B cell (primary cell): Measurements from ENCODE around the gene ANKLE1. TPM values are rescaled to one million over a fixed set of nuclear protein-coding genes. Genes with fewer than 3 reads are reported as not detected.

Experiments used
- ATAC-seq: fragments of 200-7000 bp; cut with Tn5 transposase; one replicate; pipeline ENCODE4 v1.10.0; 2021; ENCODE audit warnings: low read depth, mild to moderate bottlenecking, moderate number of reproducible peaks, moderate library complexity
- CTCF ChIA-PET: fragments of 350-600 bp; sonication (Branson Sonifier 250); formaldehyde crosslinking; loops from one replicate; lab custom pipeline; 2021; ENCODE audit warnings: antibody characterized with exemption, inconsistent platforms; lab: Charles Lee
- POLR2A ChIA-PET: fragments of 350-600 bp; sonication (Branson Sonifier 250); formaldehyde crosslinking; loops from one replicate; lab custom pipeline; 2021; ENCODE audit warnings: antibody characterized with exemption; lab: Charles Lee
- DNase-seq: peaks from one replicate; pipeline ENCODE4 v3.0.0; 2013
- H2AFZ ChIP-seq: 2 replicates; pipeline ENCODE4 v1.6.1; 2012; ENCODE audit warnings: mild to moderate bottlenecking, low read depth, low read length; ENCODE audit not compliant: insufficient read depth, poor library complexity, severe bottlenecking
- H3K27ac ChIP-seq, 2 donors: 1 replicate in 1 of 2; 2 replicates in 1 of 2; pipeline ENCODE4 v1.5.1; 2012 to 2013; ENCODE audit warnings: low read length in 2 of 2, mild to moderate bottlenecking in 2 of 2, moderate library complexity in 1 of 2
- H3K27me3 ChIP-seq, 4 experiments: fragments of 200-600 bp in 1 of 4; sonication (generic) in 1 of 4; replicated peaks in 1 of 4; 1 replicate in 2 of 4; 2 replicates in 2 of 4; pipeline versions ENCODE4 v1.6.1 to v1.7.0; 2013 to 2016; ENCODE audit warnings: low read length in 3 of 4, mild to moderate bottlenecking in 2 of 4, mixed read lengths in 1 of 4, moderate library complexity in 1 of 4; ENCODE audit not compliant: insufficient read depth in 4 of 4, control insufficient read depth in 3 of 4; ENCODE audit errors: control extremely low read depth in 1 of 4
- H3K36me3 ChIP-seq, 2 experiments: replicated peaks in 1 of 2; 1 replicate in 1 of 2; 2 replicates in 1 of 2; pipeline versions ENCODE4 v1.6.1 to v1.7.1; 2013; ENCODE audit warnings: low read length in 1 of 2; ENCODE audit not compliant: insufficient read depth in 2 of 2, control insufficient read depth in 1 of 2; ENCODE audit errors: control extremely low read depth in 1 of 2, extremely low read depth in 1 of 2
- H3K4me1 ChIP-seq, 2 donors: fragments of 200-600 bp in 1 of 2; sonication (generic) in 1 of 2; 1 replicate in 1 of 2; 2 replicates in 1 of 2; pipeline versions ENCODE4 v1.5.1 to v1.6.1; 2013 to 2017; ENCODE audit warnings: low read length in 2 of 2; ENCODE audit not compliant: control insufficient read depth in 2 of 2, insufficient read depth in 2 of 2
- H3K4me2 ChIP-seq: replicated peaks from 2 replicates; pipeline ENCODE3; 2012; ENCODE audit warnings: mild to moderate bottlenecking, low read depth, low read length; ENCODE audit not compliant: poor library complexity, severe bottlenecking
- H3K4me3 ChIP-seq, 5 experiments: fragments of 200-600 bp in 1 of 5; sonication (generic) in 1 of 5; 1 replicate in 3 of 5; 2 replicates in 2 of 5; pipeline versions ENCODE4 v1.5.1 to v1.7.0; 2011 to 2016; ENCODE audit warnings: low read length in 4 of 5, mild to moderate bottlenecking in 4 of 5, low read depth in 2 of 5, control low read depth in 1 of 5, moderate library complexity in 1 of 5; ENCODE audit not compliant: insufficient read depth in 1 of 5; ENCODE audit errors: control extremely low read depth in 1 of 5, extremely low read depth in 1 of 5
- H3K79me2 ChIP-seq: fragments of 200-600 bp; sonication (generic); one replicate; pipeline ENCODE4 v1.6.0; 2016; ENCODE audit warnings: low read length; ENCODE audit not compliant: control insufficient read depth, insufficient read depth
- H3K9ac ChIP-seq: fragments of 200-600 bp; sonication (generic); 2 replicates; pipeline ENCODE4 v1.6.1; 2017; ENCODE audit warnings: mild to moderate bottlenecking, low read length, moderate library complexity
- H3K9me3 ChIP-seq, 3 donors: one replicate each; pipeline versions ENCODE4 v1.6.1 to v1.7.1; 2013; ENCODE audit warnings: low read length in 2 of 3; ENCODE audit not compliant: control insufficient read depth in 2 of 3, insufficient read depth in 1 of 3; ENCODE audit errors: control extremely low read depth in 1 of 3
- H4K20me1 ChIP-seq: 2 replicates; pipeline ENCODE4 v1.6.0; 2012; ENCODE audit warnings: mild to moderate bottlenecking, low read length; ENCODE audit not compliant: insufficient read depth, control insufficient read depth, poor library complexity, severe bottlenecking
- H3K27ac Mint-ChIP-seq: one replicate; pipeline ENCODE4 v1.8.0; 2021; ENCODE audit warnings: mixed read lengths
- H3K27me3 Mint-ChIP-seq: one replicate; pipeline ENCODE4 v1.8.0; 2021; ENCODE audit warnings: mixed read lengths
- H3K4me1 Mint-ChIP-seq: one replicate; pipeline ENCODE4 v1.8.0; 2021; ENCODE audit warnings: mixed read lengths
- H3K4me3 Mint-ChIP-seq: one replicate; pipeline ENCODE4 v1.8.0; 2021; ENCODE audit warnings: mixed read lengths
- H3K9me3 Mint-ChIP-seq: one replicate; pipeline ENCODE4 v1.8.0; 2022; ENCODE audit warnings: mixed read lengths; ENCODE audit not compliant: insufficient read depth
- EZH2 ChIP-seq: IDR thresholded peaks from 2 replicates; pipeline ENCODE4 v1.6.1; 2012; ENCODE audit warnings: borderline replicate concordance, low read depth, mild to moderate bottlenecking, moderate library complexity, low read length; ENCODE audit not compliant: insufficient read depth, poor library complexity, severe bottlenecking
- WGBS: methylation state at CpG from one replicate; pipeline ENCODE4 v1.1.5; 2013; ENCODE audit warnings: missing lambda C conversion rate; ENCODE audit not compliant: insufficient coverage; 5-methylcytosine and 5-hydroxymethylcytosine counted together
- intact Hi-C: fragments of 100-400 bp; cut with micrococcal nuclease; formaldehyde crosslinking; loops from one replicate; pipeline ENCODE4 v1.10.0; 2022
- polyA plus RNA-seq: library from polyadenylated mRNA; depleted of rRNA; stranded (reverse); fragments of >200 nt; gene quantifications from 2 replicates; pipeline ENCODE4 v1.2.3, GENCODE V29; 2012
- total RNA-seq, 2 donors: library from RNA; stranded (reverse); fragments of 120-200 nt in 1 of 2; gene quantifications; 1 replicate in 1 of 2; 2 replicates in 1 of 2; pipeline versions ENCODE4 v1.2.3 to v1.2.4, GENCODE V29; 2013 to 2022
- TF ChIP-seq, protein P1 (sequence below): fragments of 200-600 bp; IDR thresholded peaks from one replicate; pipeline ENCODE4 v1.8.0; 2022; ENCODE audit warnings: antibody characterized with exemption, mild to moderate bottlenecking

ANKLE1 gene
- total and polyA plus RNA-seq, 2 donors (not counting 1 experiment from before 2014, with no cell fraction given), result 6.2 to 7.6 TPM

DNA sequence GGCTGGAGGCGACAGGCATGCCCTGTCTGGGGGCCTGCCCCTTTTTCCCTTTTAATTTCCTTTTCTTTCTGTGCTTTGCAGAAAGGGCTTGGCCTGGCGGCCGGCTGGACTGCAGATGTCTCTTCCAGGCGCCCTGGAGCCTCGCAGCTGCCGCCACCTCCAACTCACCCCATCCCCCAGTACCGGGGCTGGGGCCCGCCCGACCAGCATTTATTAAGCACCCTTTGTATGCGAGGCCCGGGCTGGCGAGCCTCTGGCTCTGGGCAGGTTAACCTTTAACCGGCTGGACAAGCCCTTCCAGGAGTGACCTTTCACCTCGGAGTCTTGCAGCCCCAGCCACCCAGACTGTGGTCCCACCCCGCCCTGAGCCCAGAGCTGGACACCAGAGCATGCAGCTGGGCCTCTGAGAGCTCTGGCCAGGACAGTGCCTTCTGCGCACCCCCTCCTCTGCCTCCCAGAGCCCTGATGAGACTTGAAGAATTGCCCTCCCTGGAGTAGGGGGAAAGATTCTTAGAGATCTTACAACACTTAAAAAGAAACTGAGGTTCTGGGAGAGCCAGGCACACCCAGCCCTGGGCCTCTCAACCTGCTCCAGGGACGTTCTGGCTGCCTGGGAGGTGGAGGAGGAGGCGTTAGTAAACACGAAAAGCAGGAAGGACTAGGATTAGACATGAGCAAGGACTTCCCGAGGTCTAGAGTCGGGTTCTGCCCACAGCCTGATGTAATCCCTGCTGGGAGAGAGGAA, 34.8 kb upstream of the ANKLE1 start:
- Mint-ChIP-seq H3K27ac (peak overlapping the region; percentile 95), H3K9me3 (no peaks in the 10 kb centered on the region), H3K4me3 (peak overlapping the region; percentile 95), H3K27me3 (no peaks in the 10 kb centered on the region), H3K4me1 (peaks cover 25% of the 10 kb centered on the region)
- ChIA-PET POLR2A (interaction anchor here (0.6 kb wide), 1 partner anchor 596 kb away, joined by 6 read pairs; no protein-coding TSS in a partner anchor), CTCF (interaction anchor here (0.9 kb wide), 1 partner anchor 25 kb away, joined by 3 read pairs; no protein-coding TSS in a partner anchor)
- Histone ChIP-seq H3K27me3 (no peaks in the 10 kb centered on the region), H3K36me3 (no peaks in the 10 kb centered on the region), H2AFZ (peak overlapping the region; percentile 76), H3K9ac (peak overlapping the region; percentile 69), H3K27ac (no peak overlapping the region), H3K4me2 (peak overlapping the region; percentile 85), H3K4me1 (peaks cover 5 to 29% of the 10 kb centered on the region in 2 donors), H4K20me1 (no peaks in the 10 kb centered on the region), H3K9me3 (no peaks in the 10 kb centered on the region), H3K79me2 (no peaks in the 10 kb centered on the region), H3K4me3 (peak overlapping the region; percentile 9 to 76 (median 65))
- ATAC-seq, result no peak
- TF ChIP-seq, protein P1, sequence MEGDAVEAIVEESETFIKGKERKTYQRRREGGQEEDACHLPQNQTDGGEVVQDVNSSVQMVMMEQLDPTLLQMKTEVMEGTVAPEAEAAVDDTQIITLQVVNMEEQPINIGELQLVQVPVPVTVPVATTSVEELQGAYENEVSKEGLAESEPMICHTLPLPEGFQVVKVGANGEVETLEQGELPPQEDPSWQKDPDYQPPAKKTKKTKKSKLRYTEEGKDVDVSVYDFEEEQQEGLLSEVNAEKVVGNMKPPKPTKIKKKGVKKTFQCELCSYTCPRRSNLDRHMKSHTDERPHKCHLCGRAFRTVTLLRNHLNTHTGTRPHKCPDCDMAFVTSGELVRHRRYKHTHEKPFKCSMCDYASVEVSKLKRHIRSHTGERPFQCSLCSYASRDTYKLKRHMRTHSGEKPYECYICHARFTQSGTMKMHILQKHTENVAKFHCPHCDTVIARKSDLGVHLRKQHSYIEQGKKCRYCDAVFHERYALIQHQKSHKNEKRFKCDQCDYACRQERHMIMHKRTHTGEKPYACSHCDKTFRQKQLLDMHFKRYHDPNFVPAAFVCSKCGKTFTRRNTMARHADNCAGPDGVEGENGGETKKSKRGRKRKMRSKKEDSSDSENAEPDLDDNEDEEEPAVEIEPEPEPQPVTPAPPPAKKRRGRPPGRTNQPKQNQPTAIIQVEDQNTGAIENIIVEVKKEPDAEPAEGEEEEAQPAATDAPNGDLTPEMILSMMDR, result no peak
- TF ChIP-seq EZH2, result no peak
- WGBS, result 27% methylated on average over 20 of the region's 21 CpGs
- intact Hi-C loops, result loop anchor here (1.0 kb wide), 2 partner anchors 13 to 21 kb away; partner anchors contain the start of gene OCEL1
- no peak for DNase-seq
